C4-2B (cell line): ENCODE data around the gene NR1D2.
"Not testable (repeated sequence)": the region's sequence is repeated elsewhere in the genome, so short reads cannot be mapped to it uniquely, and the experiment has no call there.

Experiments used
- H3K27ac ChIP-seq: fragments of 450-650 bp; 2 replicates; pipeline ENCODE4 v1.5.1; 2017
- ZFX ChIP-seq: fragments of 450-650 bp; IDR thresholded peaks from 2 replicates; pipeline ENCODE4 v1.6.1; 2017
- TF ChIP-seq, protein P1 (sequence below): fragments of 450-650 bp; conservative IDR thresholded peaks from 2 replicates; pipeline ENCODE4 v1.5.1; 2017; ENCODE audit warnings: mild to moderate bottlenecking

NR1D2 gene

DNA sequence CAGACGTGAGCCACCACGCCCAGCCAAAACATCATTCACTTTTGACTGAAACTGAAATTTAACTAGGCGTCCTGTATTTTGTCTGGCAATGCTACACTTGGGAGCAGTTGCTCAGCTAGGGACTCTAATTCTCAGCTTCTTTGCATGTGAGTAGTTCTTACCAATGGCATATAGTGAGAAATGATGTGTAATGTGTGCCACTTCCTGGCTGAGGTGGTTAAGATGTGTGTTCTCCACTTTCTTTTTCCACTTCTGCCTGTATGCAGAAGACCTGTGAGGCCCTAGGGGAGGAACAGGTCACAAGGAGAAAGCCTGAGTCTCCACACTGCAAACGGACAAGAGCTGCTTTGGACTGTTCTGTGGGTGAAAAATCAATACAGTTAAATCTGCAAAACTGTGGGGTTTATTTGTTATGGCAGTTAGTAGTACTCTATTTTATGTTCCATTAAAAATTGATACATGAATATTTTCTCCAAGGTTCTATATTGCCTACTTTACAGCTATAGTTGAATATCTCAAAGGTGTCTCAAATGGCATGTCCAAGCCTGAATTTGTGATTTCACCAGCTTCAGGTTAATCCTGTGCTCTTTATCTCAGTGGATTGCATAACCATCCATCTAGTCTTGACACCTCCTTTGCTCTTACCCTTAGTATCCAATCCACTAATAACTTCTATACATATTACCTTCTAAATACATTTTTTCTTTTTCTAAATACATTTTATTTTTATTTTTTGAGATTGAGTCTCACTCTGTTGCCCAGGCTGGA, 59.3 kb downstream of the NR1D2 start:
- no peak overlapping the region for H3K27ac ChIP-seq
- TF ChIP-seq, protein P1, sequence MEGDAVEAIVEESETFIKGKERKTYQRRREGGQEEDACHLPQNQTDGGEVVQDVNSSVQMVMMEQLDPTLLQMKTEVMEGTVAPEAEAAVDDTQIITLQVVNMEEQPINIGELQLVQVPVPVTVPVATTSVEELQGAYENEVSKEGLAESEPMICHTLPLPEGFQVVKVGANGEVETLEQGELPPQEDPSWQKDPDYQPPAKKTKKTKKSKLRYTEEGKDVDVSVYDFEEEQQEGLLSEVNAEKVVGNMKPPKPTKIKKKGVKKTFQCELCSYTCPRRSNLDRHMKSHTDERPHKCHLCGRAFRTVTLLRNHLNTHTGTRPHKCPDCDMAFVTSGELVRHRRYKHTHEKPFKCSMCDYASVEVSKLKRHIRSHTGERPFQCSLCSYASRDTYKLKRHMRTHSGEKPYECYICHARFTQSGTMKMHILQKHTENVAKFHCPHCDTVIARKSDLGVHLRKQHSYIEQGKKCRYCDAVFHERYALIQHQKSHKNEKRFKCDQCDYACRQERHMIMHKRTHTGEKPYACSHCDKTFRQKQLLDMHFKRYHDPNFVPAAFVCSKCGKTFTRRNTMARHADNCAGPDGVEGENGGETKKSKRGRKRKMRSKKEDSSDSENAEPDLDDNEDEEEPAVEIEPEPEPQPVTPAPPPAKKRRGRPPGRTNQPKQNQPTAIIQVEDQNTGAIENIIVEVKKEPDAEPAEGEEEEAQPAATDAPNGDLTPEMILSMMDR, result no peak
- no peak for TF ChIP-seq ZFX

DNA sequence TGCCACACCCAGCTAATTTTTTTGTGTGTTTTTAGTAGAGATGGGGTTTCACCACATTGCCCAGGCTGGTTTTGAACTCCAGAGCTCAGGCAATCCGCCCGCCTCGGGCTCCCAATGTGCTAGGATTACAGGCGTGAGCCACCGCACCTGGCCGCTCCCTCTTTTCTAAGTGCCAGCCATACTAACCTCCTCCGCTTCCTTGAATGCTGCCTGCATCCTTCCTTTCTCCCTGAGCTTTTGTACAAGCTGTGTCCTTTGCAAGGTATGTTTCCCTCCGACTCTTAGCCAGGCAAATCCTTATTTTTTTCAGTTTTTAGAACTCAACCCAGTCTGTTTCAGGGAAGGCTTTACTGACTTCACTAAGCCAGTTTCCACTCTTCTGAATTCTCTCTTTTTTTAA, 60.6 kb downstream of the NR1D2 start:
- TF ChIP-seq, protein P1, result no peak
- no peak for TF ChIP-seq ZFX

DNA sequence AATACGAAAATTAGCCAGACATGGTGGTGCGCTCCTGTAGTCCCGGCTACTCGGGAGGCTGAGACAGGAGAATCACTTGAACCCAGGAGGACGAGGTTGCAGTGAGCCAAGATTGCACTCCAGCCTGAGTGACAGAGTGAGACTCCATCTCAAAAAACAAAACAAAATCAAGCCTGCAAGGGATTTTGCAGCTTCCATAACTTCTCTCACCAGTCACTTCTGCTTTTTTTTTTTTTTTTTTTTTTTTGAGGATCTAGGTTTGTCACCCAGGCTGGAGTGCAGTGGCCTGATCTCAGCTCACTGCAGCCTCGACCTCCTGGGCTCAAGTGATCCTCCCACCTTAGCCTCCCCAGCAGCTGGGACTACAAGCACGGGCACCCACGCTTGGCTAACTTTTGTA, 65.7 kb downstream of the NR1D2 start:
- H3K27ac ChIP-seq, result not testable (repeated sequence)

More for the DNA sequence above, 60.6 kb downstream of the NR1D2 start:
- H3K27ac ChIP-seq, result no peak overlapping the region

DNA sequence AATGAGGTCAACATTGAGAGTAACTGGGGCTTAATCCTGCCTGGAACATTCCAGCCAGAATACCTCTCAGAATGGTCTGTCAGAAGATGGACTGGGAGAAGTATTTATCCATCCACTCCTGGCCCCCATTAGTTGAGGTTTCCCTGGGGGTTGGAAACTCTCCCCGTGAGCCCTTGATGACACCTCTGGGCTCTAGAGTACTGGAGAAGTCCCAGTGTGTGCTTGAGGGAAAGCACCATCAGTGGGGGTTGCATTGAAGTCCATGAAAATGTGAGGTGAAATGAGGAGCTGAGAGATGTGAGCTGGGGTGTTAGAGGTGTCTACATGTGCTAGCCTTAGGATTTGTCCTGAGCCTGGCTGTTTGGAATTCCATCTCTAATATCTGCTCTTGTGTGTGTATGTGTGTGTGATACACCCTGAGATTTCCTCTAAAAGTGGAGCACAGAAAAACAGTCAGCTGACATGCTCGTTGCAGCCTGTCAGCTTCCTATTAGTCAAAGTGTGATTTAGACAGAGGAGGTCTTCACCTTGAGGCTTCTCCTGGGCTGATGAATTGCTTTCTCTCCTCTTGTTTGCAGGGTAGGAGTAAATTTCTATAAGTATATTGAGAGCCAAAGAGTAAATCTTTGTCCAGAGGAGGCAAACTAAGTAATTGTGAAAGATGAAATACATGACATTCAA, 67.6 kb downstream of the NR1D2 start:
- TF ChIP-seq, protein P1, result no peak
- TF ChIP-seq ZFX, result no peak
- H3K27ac ChIP-seq, result no peak overlapping the region

DNA sequence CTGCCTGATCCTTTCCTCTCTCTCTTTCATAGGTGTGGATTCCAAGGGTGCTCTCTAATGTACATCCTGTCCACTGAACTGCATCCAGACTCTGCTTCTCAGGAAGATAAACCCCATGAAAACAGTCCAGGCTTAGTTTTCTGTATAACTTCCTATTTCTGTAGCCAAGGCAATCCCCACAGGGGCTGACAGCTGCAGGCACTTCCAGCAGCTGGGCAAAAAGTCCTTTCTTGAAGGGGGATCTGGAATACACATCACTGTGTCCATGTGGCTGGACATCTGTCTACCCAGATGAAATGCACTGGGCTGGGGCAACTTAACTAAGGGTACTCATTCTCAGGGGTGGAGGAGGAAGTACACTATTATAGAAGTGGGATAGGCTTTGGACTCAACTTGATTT, 72.2 kb downstream of the NR1D2 start:
- H3K27ac ChIP-seq, result no peak overlapping the region
- TF ChIP-seq, protein P1, result no peak
- no peak for TF ChIP-seq ZFX

DNA sequence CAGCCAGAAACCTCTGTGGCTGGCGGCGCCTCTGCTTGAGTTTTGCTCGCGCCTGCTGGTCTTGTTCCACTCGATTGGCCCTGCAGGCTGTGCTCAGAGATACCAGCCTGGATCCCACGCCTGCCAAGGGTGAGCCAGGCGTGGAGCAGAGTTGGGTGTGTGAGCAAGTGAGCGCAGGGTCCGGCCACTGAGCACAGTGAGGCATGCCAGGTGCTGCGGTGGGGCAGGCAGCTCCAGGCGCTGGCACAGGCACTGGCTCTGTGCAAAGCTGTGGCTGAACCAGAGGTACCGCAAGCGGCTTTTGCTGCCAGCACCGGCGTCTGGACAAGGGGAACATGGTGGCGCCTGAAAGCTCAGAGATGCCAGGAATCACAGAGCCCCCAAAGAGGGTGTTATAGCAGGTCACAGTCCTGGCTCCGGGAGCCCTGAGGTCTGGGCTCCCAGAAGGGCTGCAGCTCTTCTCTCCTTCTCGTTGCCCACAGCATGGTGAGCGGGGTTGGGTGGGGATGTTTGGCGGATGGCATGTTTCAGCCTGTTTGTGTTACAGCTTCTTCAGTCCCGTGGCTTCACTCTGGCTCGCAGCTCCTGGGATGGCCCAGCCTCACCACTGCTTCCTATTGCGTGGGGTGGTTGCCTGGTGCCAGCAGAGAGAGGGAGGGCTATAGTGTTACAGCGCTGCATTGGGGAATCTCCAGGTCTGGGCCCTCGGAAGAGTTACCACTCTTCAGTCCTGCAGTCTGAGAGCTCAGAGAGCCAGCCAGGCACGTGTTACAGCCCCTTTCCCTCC, 73.9 kb downstream of the NR1D2 start:
- no peak for TF ChIP-seq ZFX
- TF ChIP-seq, protein P1, result no peak
- H3K27ac ChIP-seq, result no peak overlapping the region

DNA sequence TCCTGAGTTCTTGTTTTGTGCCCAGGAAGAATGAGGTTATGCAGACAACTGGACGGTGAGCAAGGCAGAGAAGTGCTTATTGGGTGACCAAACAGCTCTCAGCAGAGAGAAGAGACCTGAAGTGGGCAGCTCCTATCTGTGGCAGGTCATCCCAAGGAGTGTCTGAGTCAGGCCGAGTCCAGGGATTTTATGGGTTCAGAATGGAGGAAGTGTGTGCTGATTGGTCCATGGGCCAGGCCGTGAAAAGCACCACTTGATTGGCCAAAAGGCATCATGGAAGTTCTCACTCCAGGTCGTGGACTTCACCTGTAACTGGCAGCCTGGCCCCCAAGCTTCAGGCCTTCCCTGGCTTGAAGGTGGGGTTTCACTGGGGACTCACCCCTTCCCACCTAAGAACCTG, 74.5 kb downstream of the NR1D2 start:
- no peak for TF ChIP-seq ZFX
- TF ChIP-seq, protein P1, result no peak
- no peak overlapping the region for H3K27ac ChIP-seq
